Glutamatergic neuron (in vitro differentiated cells): ENCODE results near the gene CFAP221. TPM values are rescaled to one million over a fixed set of nuclear protein-coding genes. Genes with fewer than 3 reads are reported as not detected.

ENCODE experiments used
- DNase-seq: peaks from one replicate; pipeline ENCODE4 v3.0.0; 2022
- H3K27ac Mint-ChIP-seq: one replicate; pipeline ENCODE4 v1.8.0; 2020; ENCODE audit warnings: mild to moderate bottlenecking, mixed read lengths, inconsistent platforms; ENCODE audit not compliant: unreplicated experiment
- H3K27me3 Mint-ChIP-seq: one replicate; pipeline ENCODE4 v1.8.0; 2020; ENCODE audit warnings: mild to moderate bottlenecking, moderate library complexity, mixed read lengths, inconsistent platforms; ENCODE audit not compliant: unreplicated experiment
- H3K36me3 Mint-ChIP-seq: one replicate; pipeline ENCODE4 v1.8.0; 2020; ENCODE audit warnings: mild to moderate bottlenecking, mixed read lengths, inconsistent platforms; ENCODE audit not compliant: unreplicated experiment
- H3K4me1 Mint-ChIP-seq: one replicate; pipeline ENCODE4 v1.8.0; 2020; ENCODE audit warnings: mild to moderate bottlenecking, low read depth, mixed read lengths, inconsistent platforms; ENCODE audit not compliant: unreplicated experiment
- H3K4me3 Mint-ChIP-seq: one replicate; pipeline ENCODE4 v1.8.0; 2020; ENCODE audit warnings: mild to moderate bottlenecking, mixed read lengths, inconsistent platforms; ENCODE audit not compliant: unreplicated experiment
- H3K9me3 Mint-ChIP-seq: one replicate; pipeline ENCODE4 v1.8.0; 2020; ENCODE audit warnings: mild to moderate bottlenecking, moderate library complexity, mixed read lengths, inconsistent platforms; ENCODE audit not compliant: unreplicated experiment
- total RNA-seq: library from RNA; stranded (reverse); fragmentation: NEBNext Ultra II Directional; extraction: Animal tissue kit (Norgen Biotek cat#: 25700); gene quantifications from one replicate; pipeline ENCODE4 v1.2.1, GENCODE V29; 2021; ENCODE audit not compliant: unreplicated experiment
- TF ChIP-seq, protein P1 (sequence below): fragments of 200-600 bp; sonication (generic); IDR thresholded peaks from one replicate; pipeline ENCODE4 v1.5.0; 2021; ENCODE audit not compliant: partially characterized antibody, unreplicated experiment

The CFAP221 gene
- total RNA-seq, 1 donor from 2014 or later = 0.34 TPM

DNA sequence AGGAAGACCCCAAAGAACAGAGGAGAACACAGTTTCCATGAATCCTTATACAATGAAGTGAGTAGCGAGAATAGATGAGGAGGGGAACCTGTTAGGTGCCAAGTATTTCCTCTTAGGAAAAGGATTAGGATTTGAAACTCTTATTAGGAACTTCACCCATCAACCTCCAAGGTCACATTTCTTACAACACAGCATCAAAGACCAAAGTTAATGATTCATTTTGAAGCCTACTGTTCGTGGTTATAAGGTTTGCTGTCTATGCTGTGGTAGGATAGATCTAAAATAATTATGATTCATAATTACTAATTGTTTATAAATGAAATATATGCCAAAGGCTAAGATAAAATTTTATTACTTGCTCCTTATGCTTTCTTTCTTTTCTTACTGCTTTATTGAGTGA is 6.1 kb downstream of the CFAP221 start:
- Mint-ChIP-seq H3K27me3 (peaks cover 3% of the 10 kb centered on the region), H3K9me3 (no peaks in the 10 kb centered on the region), H3K27ac (no peak overlapping the region), H3K36me3 (no peaks in the 10 kb centered on the region), H3K4me1 (peaks cover 3% of the 10 kb centered on the region), H3K4me3 (no peak overlapping the region)
- no peak for DNase-seq
- TF ChIP-seq, protein P1, sequence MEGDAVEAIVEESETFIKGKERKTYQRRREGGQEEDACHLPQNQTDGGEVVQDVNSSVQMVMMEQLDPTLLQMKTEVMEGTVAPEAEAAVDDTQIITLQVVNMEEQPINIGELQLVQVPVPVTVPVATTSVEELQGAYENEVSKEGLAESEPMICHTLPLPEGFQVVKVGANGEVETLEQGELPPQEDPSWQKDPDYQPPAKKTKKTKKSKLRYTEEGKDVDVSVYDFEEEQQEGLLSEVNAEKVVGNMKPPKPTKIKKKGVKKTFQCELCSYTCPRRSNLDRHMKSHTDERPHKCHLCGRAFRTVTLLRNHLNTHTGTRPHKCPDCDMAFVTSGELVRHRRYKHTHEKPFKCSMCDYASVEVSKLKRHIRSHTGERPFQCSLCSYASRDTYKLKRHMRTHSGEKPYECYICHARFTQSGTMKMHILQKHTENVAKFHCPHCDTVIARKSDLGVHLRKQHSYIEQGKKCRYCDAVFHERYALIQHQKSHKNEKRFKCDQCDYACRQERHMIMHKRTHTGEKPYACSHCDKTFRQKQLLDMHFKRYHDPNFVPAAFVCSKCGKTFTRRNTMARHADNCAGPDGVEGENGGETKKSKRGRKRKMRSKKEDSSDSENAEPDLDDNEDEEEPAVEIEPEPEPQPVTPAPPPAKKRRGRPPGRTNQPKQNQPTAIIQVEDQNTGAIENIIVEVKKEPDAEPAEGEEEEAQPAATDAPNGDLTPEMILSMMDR = no peak

DNA sequence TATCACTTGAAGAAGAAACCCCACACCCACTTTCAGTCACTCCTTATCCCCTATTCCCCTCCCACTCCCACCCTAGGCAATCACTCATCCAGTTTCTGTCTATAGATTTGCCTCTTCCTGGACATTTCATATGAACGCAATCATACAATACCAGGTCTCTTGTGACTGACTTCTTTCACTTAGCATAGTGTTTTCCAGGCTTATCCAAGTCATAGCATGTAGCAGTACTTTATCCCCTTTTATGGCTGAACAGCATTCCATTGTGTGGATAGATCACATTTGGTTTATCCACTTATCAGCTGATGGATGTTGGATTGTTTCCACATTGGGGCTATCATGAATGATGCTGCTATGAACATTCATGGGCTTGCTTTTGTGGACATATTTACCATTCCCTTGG is 6.6 kb downstream of the CFAP221 start:
- H3K36me3 Mint-ChIP-seq = no peaks in the 10 kb centered on the region
- TF ChIP-seq, protein P1 = no peak
- no peak overlapping the region for H3K4me3 Mint-ChIP-seq
- peaks cover 3% of the 10 kb centered on the region for H3K4me1 Mint-ChIP-seq
- DNase-seq = no peak
- H3K27me3 Mint-ChIP-seq = peaks cover 2% of the 10 kb centered on the region
- H3K9me3 Mint-ChIP-seq = no peaks in the 10 kb centered on the region
- no peak overlapping the region for H3K27ac Mint-ChIP-seq

DNA sequence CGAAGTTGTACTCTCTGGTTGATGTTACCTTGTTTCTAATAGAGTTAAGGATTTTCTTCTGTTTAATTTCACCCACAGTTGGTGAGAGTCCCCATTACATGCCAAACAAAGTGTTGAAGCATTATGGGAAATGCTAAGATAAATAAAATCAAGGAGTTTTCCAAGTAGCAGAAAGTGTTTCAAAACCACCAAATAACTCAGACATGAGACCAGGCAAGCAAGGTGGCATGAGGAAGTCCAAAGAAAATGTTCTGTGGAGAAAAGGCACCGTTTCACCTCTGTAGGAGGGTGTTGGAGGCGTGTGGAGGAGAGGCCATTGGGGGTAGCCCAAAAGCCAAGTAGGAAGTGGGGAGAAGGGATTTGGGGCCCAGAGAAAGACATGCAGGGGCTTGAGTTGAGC is 8.7 kb downstream of the CFAP221 start:
- Mint-ChIP-seq H3K27ac (no peak overlapping the region), H3K4me3 (no peak overlapping the region), H3K4me1 (no peaks in the 10 kb centered on the region), H3K9me3 (no peaks in the 10 kb centered on the region), H3K36me3 (no peaks in the 10 kb centered on the region), H3K27me3 (peaks cover 2% of the 10 kb centered on the region)
- TF ChIP-seq, protein P1 = no peak
- no peak for DNase-seq

DNA sequence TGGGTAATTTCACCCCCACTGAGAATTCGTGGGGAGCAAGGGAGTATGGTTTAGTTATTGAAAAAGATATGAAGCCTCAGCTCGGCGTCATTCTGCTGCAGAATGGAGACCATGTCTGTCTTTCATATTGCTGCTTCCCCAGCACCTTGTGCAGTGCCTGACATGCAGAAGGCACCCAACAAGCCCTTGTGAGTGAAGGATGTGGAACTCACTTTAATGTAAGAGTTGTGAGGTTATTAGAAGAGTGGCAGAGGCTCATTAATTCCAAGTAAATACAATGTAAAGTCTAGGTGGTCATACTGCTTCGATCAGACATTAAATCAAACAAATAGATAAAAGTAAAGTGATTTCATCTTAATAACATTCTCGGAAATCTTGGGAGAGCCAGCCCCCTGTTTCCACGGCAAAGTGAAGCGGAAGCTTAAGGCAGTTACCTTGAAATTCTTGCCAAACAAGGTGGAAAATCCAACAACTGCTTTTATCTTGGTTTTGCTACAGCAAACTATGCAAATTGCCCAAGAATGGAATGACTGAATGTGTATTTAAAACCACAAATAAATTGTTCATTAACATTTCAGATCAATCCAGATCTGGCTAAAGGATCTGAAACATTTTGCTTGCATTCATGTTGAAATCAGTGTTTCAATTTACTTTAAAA is 9.6 kb downstream of the CFAP221 start:
- TF ChIP-seq, protein P1 = no peak
- Mint-ChIP-seq H3K27ac (no peak overlapping the region), H3K9me3 (no peaks in the 10 kb centered on the region), H3K36me3 (no peaks in the 10 kb centered on the region), H3K27me3 (peaks cover 2% of the 10 kb centered on the region), H3K4me1 (no peaks in the 10 kb centered on the region), H3K4me3 (no peak overlapping the region)
- no peak for DNase-seq

DNA sequence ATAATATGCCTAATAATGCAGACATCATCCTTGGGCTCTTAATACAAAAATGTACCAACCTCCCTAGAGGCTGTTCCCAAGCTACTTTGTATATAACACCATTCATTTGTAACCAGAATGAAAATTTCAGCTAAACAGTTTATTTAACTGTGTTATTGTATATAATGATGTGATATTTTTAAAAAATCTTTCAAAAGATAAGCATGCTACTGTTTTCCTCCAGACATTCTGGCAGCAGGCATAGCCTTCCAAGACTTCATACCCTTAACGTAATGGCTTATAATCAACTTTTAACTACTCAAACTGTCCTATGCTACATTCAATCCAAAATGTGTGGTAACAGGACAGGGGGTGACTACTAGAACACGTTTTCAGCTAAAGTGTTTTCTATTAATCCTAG is 21.2 kb downstream of the CFAP221 start:
- Mint-ChIP-seq H3K27ac (no peak overlapping the region), H3K36me3 (peaks cover 7% of the 10 kb centered on the region), H3K27me3 (no peaks in the 10 kb centered on the region), H3K4me1 (no peaks in the 10 kb centered on the region), H3K9me3 (peaks cover 4% of the 10 kb centered on the region), H3K4me3 (no peak overlapping the region)
- TF ChIP-seq, protein P1 = no peak
- DNase-seq = no peak
